Thoracic aorta (tissue), 2 donors: ENCODE measurements around the gene STPG3. TPM values are rescaled to one million over a fixed set of nuclear protein-coding genes. Genes with fewer than 3 reads are reported as not detected.

Source experiments
- ATAC-seq: fragments of 150-250 bp; one replicate; pipeline ENCODE4 v1.8.0; 2017; ENCODE audit warnings: low read depth; ENCODE audit not compliant: insufficient number of reproducible peaks, low FRiP score
- DNase-seq: peaks from one replicate; pipeline ENCODE4 v3.0.0-alpha.2; 2020; ENCODE audit warnings: low spot score
- H3K27ac ChIP-seq, 2 donors: fragments of 200-600 bp; sonication (generic); 1 replicate in 1 of 2; 2 replicates in 1 of 2; pipeline ENCODE4 v1.5.1; 2016; ENCODE audit warnings: mild to moderate bottlenecking in 2 of 2, moderate library complexity in 2 of 2
- H3K27me3 ChIP-seq: fragments of 200-600 bp; sonication (generic); replicated peaks from 2 replicates; pipeline ENCODE4 v1.6.0; 2016; ENCODE audit warnings: mild to moderate bottlenecking; ENCODE audit not compliant: insufficient read depth
- H3K36me3 ChIP-seq: fragments of 200-600 bp; sonication (generic); one replicate; pipeline ENCODE4 v1.5.1; 2016
- H3K4me1 ChIP-seq, 2 donors: fragments of 200-600 bp; sonication (generic); 1 replicate in 1 of 2; 2 replicates in 1 of 2; pipeline versions ENCODE4 v1.5.1 to v1.6.0; 2016; ENCODE audit warnings: low read depth in 2 of 2, mild to moderate bottlenecking in 1 of 2; ENCODE audit not compliant: control insufficient read depth in 1 of 2
- H3K4me3 ChIP-seq: fragments of 200-600 bp; sonication (generic); 2 replicates; pipeline ENCODE4 v1.5.1; 2016; ENCODE audit warnings: mild to moderate bottlenecking
- H3K9me3 ChIP-seq: fragments of 200-600 bp; sonication (generic); 2 replicates; pipeline ENCODE4 v1.5.1; 2016
- total RNA-seq, 2 donors: library from RNA; depleted of rRNA; stranded (reverse); fragments of >200 nt; gene quantifications; one replicate each; pipeline versions ENCODE4 v1.1.0 to v1.2.3, GENCODE V29; 2016
- TF ChIP-seq, protein P1 (sequence below): fragments of 200-600 bp; sonication (generic); IDR thresholded peaks from one replicate; pipeline ENCODE4 v1.5.1; 2019; ENCODE audit warnings: antibody characterized with exemption

STPG3 gene
- total RNA-seq, 2 donors from 2014 or later, result not detected

DNA sequence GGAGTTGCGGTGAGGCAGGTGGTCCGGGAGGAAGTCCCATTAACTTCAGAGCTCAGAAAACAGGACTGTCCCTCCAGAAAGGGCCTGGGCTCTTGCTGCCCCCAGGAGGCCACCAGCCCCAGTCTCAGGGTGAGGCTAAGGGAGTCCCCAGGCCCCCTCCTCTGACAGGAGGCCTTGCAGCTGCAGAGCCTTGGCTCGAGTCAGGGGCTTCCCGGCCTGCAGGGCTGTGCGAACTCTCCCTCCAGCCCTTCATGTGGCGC is 3.2 kb upstream of the STPG3 start:
- TF ChIP-seq, protein P1, sequence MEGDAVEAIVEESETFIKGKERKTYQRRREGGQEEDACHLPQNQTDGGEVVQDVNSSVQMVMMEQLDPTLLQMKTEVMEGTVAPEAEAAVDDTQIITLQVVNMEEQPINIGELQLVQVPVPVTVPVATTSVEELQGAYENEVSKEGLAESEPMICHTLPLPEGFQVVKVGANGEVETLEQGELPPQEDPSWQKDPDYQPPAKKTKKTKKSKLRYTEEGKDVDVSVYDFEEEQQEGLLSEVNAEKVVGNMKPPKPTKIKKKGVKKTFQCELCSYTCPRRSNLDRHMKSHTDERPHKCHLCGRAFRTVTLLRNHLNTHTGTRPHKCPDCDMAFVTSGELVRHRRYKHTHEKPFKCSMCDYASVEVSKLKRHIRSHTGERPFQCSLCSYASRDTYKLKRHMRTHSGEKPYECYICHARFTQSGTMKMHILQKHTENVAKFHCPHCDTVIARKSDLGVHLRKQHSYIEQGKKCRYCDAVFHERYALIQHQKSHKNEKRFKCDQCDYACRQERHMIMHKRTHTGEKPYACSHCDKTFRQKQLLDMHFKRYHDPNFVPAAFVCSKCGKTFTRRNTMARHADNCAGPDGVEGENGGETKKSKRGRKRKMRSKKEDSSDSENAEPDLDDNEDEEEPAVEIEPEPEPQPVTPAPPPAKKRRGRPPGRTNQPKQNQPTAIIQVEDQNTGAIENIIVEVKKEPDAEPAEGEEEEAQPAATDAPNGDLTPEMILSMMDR, result no peak
- no peak for DNase-seq
- Histone ChIP-seq H3K36me3 (peaks cover 9% of the 10 kb centered on the region), H3K4me1 (peaks cover 0 to 8% of the 10 kb centered on the region in 2 donors), H3K27ac (no peak overlapping the region), H3K27me3 (no peaks in the 10 kb centered on the region), H3K9me3 (no peaks in the 10 kb centered on the region), H3K4me3 (no peak overlapping the region)
- no peak for ATAC-seq

DNA sequence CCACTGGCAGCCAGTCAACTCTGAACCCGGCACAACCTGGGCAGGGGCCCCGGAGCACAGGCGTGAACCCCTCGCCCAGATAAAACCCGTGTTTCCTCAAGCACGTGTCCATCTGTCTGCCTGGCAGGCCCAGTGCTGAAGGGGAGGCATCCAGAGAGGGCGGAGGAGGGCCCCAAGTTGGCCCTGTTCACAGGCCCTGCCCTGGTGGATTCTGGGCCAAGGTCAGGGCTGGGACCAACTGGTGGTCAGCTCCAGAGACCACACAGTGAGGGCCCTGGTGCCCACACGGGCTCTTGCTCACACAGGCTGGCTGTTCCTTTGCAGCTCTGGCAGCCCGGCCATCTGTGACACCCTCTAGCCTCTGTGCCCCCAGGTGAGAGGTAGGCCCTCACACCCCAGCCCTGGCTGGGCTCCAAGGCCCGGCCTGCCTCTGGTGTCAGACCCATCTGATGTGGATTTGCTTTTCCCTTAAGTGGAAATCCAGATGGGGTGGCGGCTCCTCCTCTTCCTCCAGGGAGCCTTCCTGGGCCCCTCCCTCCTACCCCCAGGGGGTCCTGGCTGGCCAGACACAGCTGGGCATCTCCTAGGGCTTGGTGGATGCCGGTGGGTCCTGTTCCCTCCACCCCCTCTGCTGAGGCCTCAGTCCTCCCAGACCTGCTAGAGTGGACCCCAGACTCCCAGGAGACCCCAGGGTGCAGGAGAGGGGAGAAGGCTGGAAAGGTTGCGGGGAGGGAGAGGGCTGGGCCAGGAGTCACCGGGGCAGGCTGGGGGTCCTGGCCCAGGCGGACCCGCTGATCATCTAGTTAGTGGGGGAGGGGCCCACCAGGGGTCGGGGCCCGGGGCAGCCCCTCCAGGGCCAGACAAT is 525 bp upstream of the STPG3 start:
- Histone ChIP-seq H3K27me3 (no peaks in the 10 kb centered on the region), H3K36me3 (no peaks in the 10 kb centered on the region), H3K9me3 (no peaks in the 10 kb centered on the region), H3K4me3 (no peak overlapping the region), H3K27ac (no peak overlapping the region), H3K4me1 (peaks cover 5 to 11% of the 10 kb centered on the region in 2 donors)
- ATAC-seq (no peak), DNase-seq (no peak)
- TF ChIP-seq, protein P1, result no peak

DNA sequence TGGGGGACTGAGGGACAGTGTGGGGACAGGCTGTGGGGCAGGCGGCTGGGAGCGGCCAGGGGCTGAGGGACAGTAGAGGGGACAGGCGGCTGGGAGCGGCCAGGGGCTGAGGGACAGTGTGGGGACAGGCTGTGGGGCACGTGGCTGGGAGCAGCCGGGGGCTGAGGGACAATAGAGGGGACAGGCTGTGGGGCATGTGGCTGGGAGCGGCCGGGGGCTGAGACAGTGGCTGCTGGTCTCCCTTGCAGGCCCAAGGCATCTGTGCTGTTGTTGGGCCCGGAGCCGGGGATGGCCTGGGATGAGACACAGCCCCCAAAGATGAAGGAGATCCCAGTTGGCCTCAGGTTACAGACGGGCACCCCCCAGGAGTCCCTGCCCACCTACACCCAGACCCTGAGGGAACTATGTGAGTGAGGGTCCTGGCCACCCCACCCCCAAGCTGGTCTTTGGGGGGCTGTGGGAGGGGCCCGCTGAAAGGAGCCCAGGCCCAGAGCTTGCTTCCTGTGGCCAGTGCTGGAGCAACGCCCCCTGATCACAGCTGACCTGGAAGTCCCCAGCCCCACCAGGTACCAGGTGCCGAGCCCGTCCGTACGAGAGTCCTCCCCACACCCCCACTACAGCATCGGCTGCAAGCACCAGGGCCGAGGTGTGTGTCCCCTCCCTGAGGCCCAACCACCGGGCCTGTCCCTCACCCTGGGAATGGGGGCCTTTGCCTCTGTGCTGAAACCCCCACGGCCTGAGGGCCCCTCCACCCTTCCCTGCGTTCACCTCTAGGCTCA is 593 bp downstream of the STPG3 start:
- Histone ChIP-seq H3K27ac (no peak overlapping the region), H3K4me1 (peaks cover 14 to 22% of the 10 kb centered on the region in 2 donors), H3K9me3 (no peaks in the 10 kb centered on the region), H3K4me3 (no peak overlapping the region), H3K36me3 (no peaks in the 10 kb centered on the region), H3K27me3 (no peaks in the 10 kb centered on the region)
- TF ChIP-seq, protein P1, result no peak
- DNase-seq (no peak), ATAC-seq (no peak)

DNA sequence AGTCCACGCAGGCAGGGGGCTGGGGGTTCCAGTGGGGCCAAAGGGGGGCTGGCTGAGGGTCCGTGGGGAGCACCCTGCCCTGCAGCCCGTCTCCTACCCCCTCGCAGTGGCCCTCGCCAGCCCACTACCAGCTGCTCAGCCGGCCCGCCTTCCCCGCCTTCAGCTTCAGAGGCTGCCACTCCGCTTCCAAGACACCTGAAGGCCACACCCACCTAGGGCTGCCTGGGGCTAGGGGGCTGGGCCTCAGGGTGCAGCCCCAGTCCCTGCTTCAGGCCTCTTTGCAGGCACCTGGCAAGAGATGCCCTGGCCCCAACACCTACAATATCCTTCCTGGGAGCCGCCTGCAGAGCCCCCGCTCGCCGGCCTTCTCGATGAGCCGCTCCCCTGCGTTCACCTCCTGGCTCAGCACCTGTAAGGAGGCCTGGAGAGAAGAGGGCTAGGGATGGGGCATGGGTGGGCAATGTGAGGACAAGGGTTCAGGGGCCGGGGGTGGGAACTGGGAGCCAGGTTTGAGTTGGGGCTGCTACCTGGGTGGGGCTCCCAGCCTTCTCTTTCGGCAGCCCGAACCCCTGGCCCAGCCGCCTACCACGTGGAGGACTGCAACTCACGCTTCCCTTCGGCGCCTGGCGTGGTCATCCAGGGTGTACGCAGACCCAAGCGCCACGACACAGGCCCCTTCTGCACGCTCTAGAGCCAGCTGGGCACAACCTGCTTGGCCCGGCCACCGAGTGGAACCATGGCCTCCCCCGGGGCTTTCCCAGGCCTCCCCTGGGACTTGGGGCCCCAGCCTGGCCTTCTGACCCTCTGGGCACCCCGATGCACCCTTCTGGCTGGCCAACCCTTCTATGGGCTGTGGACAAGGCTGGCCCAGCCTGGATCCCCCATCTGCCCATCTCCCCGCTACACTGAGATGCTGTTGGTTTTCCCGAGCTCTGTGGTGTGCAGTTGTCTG is 1.7 kb downstream of the STPG3 start:
- H3K27me3 ChIP-seq, result no peaks in the 10 kb centered on the region
- no peaks in the 10 kb centered on the region for H3K9me3 ChIP-seq
- DNase-seq (no peak), ATAC-seq (no peak)
- no peak overlapping the region for H3K27ac ChIP-seq
- peaks cover 14 to 26% of the 10 kb centered on the region in 2 donors for H3K4me1 ChIP-seq
- H3K4me3 ChIP-seq, result no peak overlapping the region
- no peaks in the 10 kb centered on the region for H3K36me3 ChIP-seq
- TF ChIP-seq, protein P1, result no peak
